Loucy (cell line): ENCODE data around the gene HPCAL4.

Experiments used
- H2AFZ ChIP-seq: fragments of 200-600 bp; sonication (generic); 2 replicates; pipeline ENCODE4 v1.6.0; 2016; ENCODE audit warnings: antibody characterized with exemption, mild to moderate bottlenecking, low read length, moderate library complexity
- H3F3A ChIP-seq: fragments of 200-600 bp; 2 replicates; pipeline ENCODE4 v1.6.0; 2016; ENCODE audit warnings: antibody characterized with exemption, low read depth, mild to moderate bottlenecking
- H3K27me3 ChIP-seq: fragments of 200-600 bp; sonication (generic); 2 replicates; pipeline ENCODE4 v1.6.1; 2014; ENCODE audit warnings: low read length, mild to moderate bottlenecking; ENCODE audit not compliant: insufficient read depth, poor library complexity, severe bottlenecking
- H3K36me3 ChIP-seq: fragments of 200-600 bp; sonication (generic); 2 replicates; pipeline ENCODE4 v1.6.1; 2016; ENCODE audit warnings: low read length; ENCODE audit not compliant: insufficient read depth
- H3K4me1 ChIP-seq: fragments of 200-600 bp; sonication (generic); 2 replicates; pipeline ENCODE4 v1.5.1; 2014; ENCODE audit warnings: low read length, mild to moderate bottlenecking; ENCODE audit not compliant: insufficient read depth, poor library complexity, severe bottlenecking
- H3K4me2 ChIP-seq: fragments of 200-600 bp; sonication (generic); 2 replicates; pipeline ENCODE4 v1.6.0; 2014; ENCODE audit warnings: antibody characterized with exemption, low read length, low read depth, mild to moderate bottlenecking; ENCODE audit not compliant: poor library complexity, severe bottlenecking
- H3K4me3 ChIP-seq: fragments of 200-600 bp; sonication (generic); 2 replicates; pipeline ENCODE4 v1.5.1; 2014; ENCODE audit warnings: low read length, mild to moderate bottlenecking, mixed read lengths; ENCODE audit not compliant: poor library complexity, severe bottlenecking
- H3K79me2 ChIP-seq: fragments of 200-600 bp; sonication (generic); 2 replicates; pipeline ENCODE4 v1.6.1; 2014; ENCODE audit warnings: low read length; ENCODE audit not compliant: insufficient read depth
- H3K9ac ChIP-seq: fragments of 200-600 bp; sonication (generic); 2 replicates; pipeline ENCODE4 v1.6.0; 2014; ENCODE audit warnings: mild to moderate bottlenecking, low read depth, low read length, moderate library complexity; ENCODE audit not compliant: poor library complexity, severe bottlenecking
- H3K9me2 ChIP-seq: fragments of 200-600 bp; sonication (generic); replicated peaks from 2 replicates; pipeline ENCODE4 v1.6.1; 2016; ENCODE audit warnings: low read depth, low read length, mixed read lengths
- H3K9me3 ChIP-seq: fragments of 200-600 bp; sonication (generic); 2 replicates; pipeline ENCODE4 v1.6.1; 2014; ENCODE audit warnings: mild to moderate bottlenecking, antibody characterized with exemption, low read length, low read depth; ENCODE audit not compliant: insufficient read depth
- H4K20me1 ChIP-seq: fragments of 200-600 bp; sonication (generic); 2 replicates; pipeline ENCODE4 v1.6.0; 2014; ENCODE audit warnings: antibody characterized with exemption, low read length, mild to moderate bottlenecking; ENCODE audit not compliant: insufficient read depth, poor library complexity, severe bottlenecking
- CTCF ChIP-seq: fragments of 200-600 bp; sonication (generic); conservative IDR thresholded peaks from 2 replicates; pipeline ENCODE4 v1.5.1; 2014; ENCODE audit warnings: mild to moderate bottlenecking, antibody characterized with exemption, low read length
- EZH2phosphoT487 ChIP-seq: fragments of 200-600 bp; IDR thresholded peaks from 2 replicates; pipeline ENCODE4 v1.6.1; 2018; ENCODE audit warnings: antibody characterized with exemption, mild to moderate bottlenecking, moderate library complexity, borderline replicate concordance

Gene HPCAL4

GRCh38 chr1:39676948-39677548 lies 14.2 kb downstream of the HPCAL4 start:
- H3K79me2 ChIP-seq: no peaks in the 10 kb centered on the region
- H2AFZ ChIP-seq: no peak overlapping the region
- no peak overlapping the region for H3K9ac ChIP-seq
- TF ChIP-seq EZH2phosphoT487: no peak
- no peak for TF ChIP-seq CTCF
- H3K36me3 ChIP-seq: no peaks in the 10 kb centered on the region
- H3K4me2 ChIP-seq: no peak overlapping the region
- no peaks in the 10 kb centered on the region for H3F3A ChIP-seq
- no peaks in the 10 kb centered on the region for H3K9me2 ChIP-seq
- no peak overlapping the region for H3K4me3 ChIP-seq
- H3K4me1 ChIP-seq: no peaks in the 10 kb centered on the region
- no peaks in the 10 kb centered on the region for H3K27me3 ChIP-seq
- H3K9me3 ChIP-seq: no peaks in the 10 kb centered on the region
- no peaks in the 10 kb centered on the region for H4K20me1 ChIP-seq

- Histone ChIP-seq H3K79me2 (no peaks in the 10 kb centered on the region), H3K36me3 (no peaks in the 10 kb centered on the region), H3K4me1 (no peaks in the 10 kb centered on the region), H3K4me3 (no peak overlapping the region), H3K9me2 (no peaks in the 10 kb centered on the region), H3K27me3 (no peaks in the 10 kb centered on the region), H3K9me3 (no peaks in the 10 kb centered on the region), H4K20me1 (no peaks in the 10 kb centered on the region), H2AFZ (no peak overlapping the region), H3K4me2 (no peak overlapping the region), H3F3A (no peaks in the 10 kb centered on the region), H3K9ac (no peak overlapping the region)
- TF ChIP-seq CTCF (no peak), EZH2phosphoT487 (no peak)
Measured at GRCh38 chr1:39675220-39675619, 16.0 kb downstream of the HPCAL4 start.

- no peaks in the 10 kb centered on the region for H4K20me1 ChIP-seq
- no peaks in the 10 kb centered on the region for H3K4me1 ChIP-seq
- no peaks in the 10 kb centered on the region for H3K9me3 ChIP-seq
- H2AFZ ChIP-seq: no peak overlapping the region
- H3K79me2 ChIP-seq: no peaks in the 10 kb centered on the region
- no peaks in the 10 kb centered on the region for H3F3A ChIP-seq
- no peaks in the 10 kb centered on the region for H3K27me3 ChIP-seq
- no peak for TF ChIP-seq EZH2phosphoT487
- H3K9me2 ChIP-seq: no peaks in the 10 kb centered on the region
- no peak overlapping the region for H3K9ac ChIP-seq
- H3K36me3 ChIP-seq: no peaks in the 10 kb centered on the region
- no peak overlapping the region for H3K4me3 ChIP-seq
- H3K4me2 ChIP-seq: no peak overlapping the region
Measured at GRCh38 chr1:39673215-39673614, 18.0 kb downstream of the HPCAL4 start.

- TF ChIP-seq CTCF (peak; percentile 52), EZH2phosphoT487 (no peak)
- no peaks in the 10 kb centered on the region for H3K36me3 ChIP-seq
- H3K27me3 ChIP-seq: no peaks in the 10 kb centered on the region
- H3K9ac ChIP-seq: no peak overlapping the region
- H2AFZ ChIP-seq: no peak overlapping the region
- H3K4me1 ChIP-seq: no peaks in the 10 kb centered on the region
- H4K20me1 ChIP-seq: no peaks in the 10 kb centered on the region
- no peak overlapping the region for H3K4me3 ChIP-seq
- no peaks in the 10 kb centered on the region for H3F3A ChIP-seq
- no peak overlapping the region for H3K4me2 ChIP-seq
- no peaks in the 10 kb centered on the region for H3K79me2 ChIP-seq
- no peaks in the 10 kb centered on the region for H3K9me2 ChIP-seq
- H3K9me3 ChIP-seq: no peaks in the 10 kb centered on the region
Measured at GRCh38 chr1:39672551-39672947, 18.7 kb downstream of the HPCAL4 start.
